ENCODE results near the gene OMA1.
"Not testable (repeated sequence)": the region's sequence is repeated elsewhere in the genome, so short reads cannot be mapped to it uniquely, and the experiment has no call there.

The OMA1 gene

DNA sequence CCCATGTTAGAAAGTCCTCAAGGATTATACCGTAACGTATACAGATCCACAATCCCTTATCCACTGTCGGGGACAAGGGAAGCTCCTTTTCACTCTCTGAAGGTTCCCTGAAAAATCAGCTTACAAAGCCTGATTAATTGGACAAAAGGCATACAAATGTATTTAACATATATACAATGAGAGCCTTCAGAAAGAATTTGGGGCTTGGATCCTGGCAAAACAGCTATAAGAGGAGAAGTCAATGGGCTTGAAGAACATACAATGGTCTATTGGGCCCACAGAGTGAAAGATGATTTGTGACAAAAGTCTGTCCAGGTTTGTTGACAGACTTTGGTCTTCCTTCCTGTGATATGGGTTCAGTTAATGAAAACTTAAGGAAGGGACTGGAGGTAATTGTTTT lies 19.8 kb upstream of the OMA1 start:
- H2AFZ ChIP-seq (ENCODE audit: insufficient read depth, low read length, poor library complexity): no peak overlapping the region
- no peak overlapping the region for H3K9ac ChIP-seq (ENCODE audit: low read length)
- DNase-seq: no peak
- H3K4me2 ChIP-seq (ENCODE audit: low read length): no peak overlapping the region
- H2BK120ac ChIP-seq (ENCODE audit: insufficient read depth, low read length, poor library complexity): no peak overlapping the region
- H3K4me1 ChIP-seq (ENCODE audit: control insufficient read depth in 1 of 2, insufficient read depth in 2 of 2, low read length in 2 of 2): no peaks in the 10 kb centered on the region
- H2AK5ac ChIP-seq (ENCODE audit: low read length): no peak overlapping the region
- no CpG with 5 or more reads among the region's 3 CpGs for WGBS (ENCODE audit: extremely low coverage, insufficient coverage, insufficient read length)
- H3K4me3 ChIP-seq (ENCODE audit: low read depth, low read length): no peak overlapping the region
- no peaks in the 10 kb centered on the region for H3K27me3 ChIP-seq (ENCODE audit: insufficient read depth, low read length)
- no peak overlapping the region for H4K91ac ChIP-seq (ENCODE audit: low read depth, low read length)
- no peak overlapping the region for H4K12ac ChIP-seq (ENCODE audit: low read depth, low read length)
- no peak overlapping the region for H3K27ac ChIP-seq (ENCODE audit: low read depth, low read length)
- no peak overlapping the region for H3K4ac ChIP-seq (ENCODE audit: low read depth, low read length)
- no peak overlapping the region for H4K8ac ChIP-seq (ENCODE audit: low read depth, low read length)
- no peak overlapping the region for H3K14ac ChIP-seq (ENCODE audit: low read length)
- H3K9me3 ChIP-seq (ENCODE audit: insufficient read depth, low read depth, low read length): no peaks in the 10 kb centered on the region
- no peaks in the 10 kb centered on the region for H3K79me1 ChIP-seq (ENCODE audit: low read length)
- H2BK5ac ChIP-seq (ENCODE audit: low read depth, low read length, poor library complexity): no peak overlapping the region
- no peaks in the 10 kb centered on the region for H3K36me3 ChIP-seq (ENCODE audit: control insufficient read depth in 1 of 2, insufficient read depth in 2 of 2, low read length in 2 of 2)
- H3K79me2 ChIP-seq (ENCODE audit: control insufficient read depth, insufficient read depth, low read length, poor library complexity): no peaks in the 10 kb centered on the region
- H2BK12ac ChIP-seq (ENCODE audit: low read length): no peak overlapping the region
- H3K18ac ChIP-seq (ENCODE audit: low read length): no peak overlapping the region
- no peak overlapping the region for H3K23ac ChIP-seq (ENCODE audit: low read length)

DNA sequence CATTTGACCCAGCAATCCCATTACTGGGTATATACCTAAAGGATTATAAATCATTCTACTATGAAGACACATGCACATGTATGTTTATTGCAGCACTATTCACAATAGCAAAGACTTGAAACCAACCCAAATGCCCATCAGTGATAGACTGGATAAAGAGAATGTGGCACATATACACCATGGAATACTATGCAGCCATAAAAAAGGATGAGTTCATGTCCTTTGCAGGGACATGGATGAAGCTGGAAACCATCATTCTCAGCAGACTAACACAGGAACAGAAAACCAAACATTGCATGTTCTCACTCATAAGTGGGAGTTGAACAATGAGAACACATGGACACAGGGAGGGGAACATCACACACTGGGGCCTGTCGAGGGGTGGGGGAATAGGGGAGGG lies 17.2 kb upstream of the OMA1 start:
- not testable (repeated sequence) for H4K12ac ChIP-seq (ENCODE audit: low read depth, low read length); H4K8ac ChIP-seq (ENCODE audit: low read depth, low read length); H3K9ac ChIP-seq (ENCODE audit: low read length); H4K91ac ChIP-seq (ENCODE audit: low read depth, low read length); H2BK5ac ChIP-seq (ENCODE audit: low read depth, low read length, poor library complexity); H3K9me3 ChIP-seq (ENCODE audit: insufficient read depth, low read depth, low read length); H3K4me1 ChIP-seq (ENCODE audit: control insufficient read depth in 1 of 2, insufficient read depth in 2 of 2, low read length in 2 of 2); H3K27ac ChIP-seq (ENCODE audit: low read depth, low read length); H3K79me2 ChIP-seq (ENCODE audit: control insufficient read depth, insufficient read depth, low read length, poor library complexity); H3K18ac ChIP-seq (ENCODE audit: low read length); H2AK5ac ChIP-seq (ENCODE audit: low read length); H3K79me1 ChIP-seq (ENCODE audit: low read length); H3K4ac ChIP-seq (ENCODE audit: low read depth, low read length); H2BK12ac ChIP-seq (ENCODE audit: low read length); DNase-seq; H3K36me3 ChIP-seq (ENCODE audit: control insufficient read depth in 1 of 2, insufficient read depth in 2 of 2, low read length in 2 of 2); H3K4me3 ChIP-seq (ENCODE audit: low read depth, low read length); H3K4me2 ChIP-seq (ENCODE audit: low read length); H2BK120ac ChIP-seq (ENCODE audit: insufficient read depth, low read length, poor library complexity); H3K27me3 ChIP-seq (ENCODE audit: insufficient read depth, low read length); H3K23ac ChIP-seq (ENCODE audit: low read length); H3K14ac ChIP-seq (ENCODE audit: low read length); H2AFZ ChIP-seq (ENCODE audit: insufficient read depth, low read length, poor library complexity)
- WGBS (ENCODE audit: extremely low coverage, insufficient coverage, insufficient read length): no CpG with 5 or more reads among the region's 1 CpG

DNA sequence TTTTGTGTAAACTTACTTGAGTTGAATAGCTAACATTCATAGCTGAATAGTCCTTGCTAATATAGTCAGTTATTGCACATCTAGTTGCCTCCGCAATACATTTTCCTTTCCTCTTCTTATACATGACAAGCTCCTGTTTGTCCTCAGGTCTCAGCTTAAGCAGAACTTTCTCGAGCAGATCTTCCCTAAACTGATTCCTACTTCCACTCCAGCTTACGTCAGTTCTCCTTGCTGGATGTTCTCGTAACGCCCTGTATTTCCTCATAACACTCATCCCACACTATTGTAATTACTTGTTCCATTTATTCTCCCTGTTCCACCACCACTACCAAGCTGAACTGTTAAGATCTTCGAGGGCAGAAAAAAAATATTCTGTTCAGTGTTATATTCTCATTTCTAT lies 15.1 kb upstream of the OMA1 start:
- no peak overlapping the region for H3K4me2 ChIP-seq (ENCODE audit: low read length)
- no peak overlapping the region for H4K12ac ChIP-seq (ENCODE audit: low read depth, low read length)
- no peak overlapping the region for H3K4me3 ChIP-seq (ENCODE audit: low read depth, low read length)
- H3K36me3 ChIP-seq (ENCODE audit: control insufficient read depth in 1 of 2, insufficient read depth in 2 of 2, low read length in 2 of 2): no peaks in the 10 kb centered on the region
- H4K8ac ChIP-seq (ENCODE audit: low read depth, low read length): no peak overlapping the region
- no peak overlapping the region for H3K4ac ChIP-seq (ENCODE audit: low read depth, low read length)
- no peak overlapping the region for H2AK5ac ChIP-seq (ENCODE audit: low read length)
- no peak overlapping the region for H2AFZ ChIP-seq (ENCODE audit: insufficient read depth, low read length, poor library complexity)
- no peaks in the 10 kb centered on the region for H3K79me2 ChIP-seq (ENCODE audit: control insufficient read depth, insufficient read depth, low read length, poor library complexity)
- no peak overlapping the region for H3K18ac ChIP-seq (ENCODE audit: low read length)
- no CpG with 5 or more reads among the region's 6 CpGs for WGBS (ENCODE audit: extremely low coverage, insufficient coverage, insufficient read length)
- H3K4me1 ChIP-seq (ENCODE audit: control insufficient read depth in 1 of 2, insufficient read depth in 2 of 2, low read length in 2 of 2): no peaks in the 10 kb centered on the region
- no peak overlapping the region for H3K9ac ChIP-seq (ENCODE audit: low read length)
- no peak for DNase-seq
- H3K23ac ChIP-seq (ENCODE audit: low read length): no peak overlapping the region
- H3K14ac ChIP-seq (ENCODE audit: low read length): no peak overlapping the region
- H4K91ac ChIP-seq (ENCODE audit: low read depth, low read length): no peak overlapping the region
- H2BK5ac ChIP-seq (ENCODE audit: low read depth, low read length, poor library complexity): no peak overlapping the region
- H2BK120ac ChIP-seq (ENCODE audit: insufficient read depth, low read length, poor library complexity): no peak overlapping the region
- no peaks in the 10 kb centered on the region for H3K79me1 ChIP-seq (ENCODE audit: low read length)
- no peaks in the 10 kb centered on the region for H3K9me3 ChIP-seq (ENCODE audit: insufficient read depth, low read depth, low read length)
- H2BK12ac ChIP-seq (ENCODE audit: low read length): no peak overlapping the region
- H3K27ac ChIP-seq (ENCODE audit: low read depth, low read length): no peak overlapping the region
- no peaks in the 10 kb centered on the region for H3K27me3 ChIP-seq (ENCODE audit: insufficient read depth, low read length)

DNA sequence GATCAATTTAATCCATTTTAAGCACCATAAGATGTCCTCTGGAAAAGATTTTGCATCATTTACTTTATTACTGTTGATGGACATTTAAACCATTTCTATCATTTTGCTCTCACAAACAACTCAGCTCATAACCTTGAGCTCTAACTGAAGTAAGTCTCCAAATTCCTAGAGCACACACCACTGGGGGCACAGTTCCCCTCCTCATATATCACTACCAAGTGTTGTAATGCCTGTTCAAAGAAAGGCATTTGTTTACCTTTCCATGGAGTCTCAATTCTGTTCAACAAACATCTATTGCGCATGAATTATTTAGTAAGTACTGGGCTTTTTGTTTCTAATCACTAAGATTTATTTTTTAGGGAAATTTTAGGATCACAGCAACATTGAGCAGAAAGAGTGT lies 8.9 kb upstream of the OMA1 start:
- no peak overlapping the region for H4K91ac ChIP-seq (ENCODE audit: low read depth, low read length)
- no peak for DNase-seq
- H3K27me3 ChIP-seq (ENCODE audit: insufficient read depth, low read length): no peaks in the 10 kb centered on the region
- H2BK5ac ChIP-seq (ENCODE audit: low read depth, low read length, poor library complexity): no peak overlapping the region
- H3K27ac ChIP-seq (ENCODE audit: low read depth, low read length): no peak overlapping the region
- H3K23ac ChIP-seq (ENCODE audit: low read length): no peak overlapping the region
- no peak overlapping the region for H2BK120ac ChIP-seq (ENCODE audit: insufficient read depth, low read length, poor library complexity)
- no peak overlapping the region for H3K4me3 ChIP-seq (ENCODE audit: low read depth, low read length)
- no peak overlapping the region for H2BK12ac ChIP-seq (ENCODE audit: low read length)
- no peak overlapping the region for H4K8ac ChIP-seq (ENCODE audit: low read depth, low read length)
- H2AK5ac ChIP-seq (ENCODE audit: low read length): no peak overlapping the region
- H3K4ac ChIP-seq (ENCODE audit: low read depth, low read length): no peak overlapping the region
- no peaks in the 10 kb centered on the region for H3K36me3 ChIP-seq (ENCODE audit: control insufficient read depth in 1 of 2, insufficient read depth in 2 of 2, low read length in 2 of 2)
- H3K14ac ChIP-seq (ENCODE audit: low read length): no peak overlapping the region
- no peaks in the 10 kb centered on the region for H3K4me1 ChIP-seq (ENCODE audit: control insufficient read depth in 1 of 2, insufficient read depth in 2 of 2, low read length in 2 of 2)
- no CpG with 5 or more reads among the region's 1 CpG for WGBS (ENCODE audit: extremely low coverage, insufficient coverage, insufficient read length)
- H3K9me3 ChIP-seq (ENCODE audit: insufficient read depth, low read depth, low read length): no peaks in the 10 kb centered on the region
- H3K79me1 ChIP-seq (ENCODE audit: low read length): no peaks in the 10 kb centered on the region
- H3K79me2 ChIP-seq (ENCODE audit: control insufficient read depth, insufficient read depth, low read length, poor library complexity): no peaks in the 10 kb centered on the region
- no peak overlapping the region for H4K12ac ChIP-seq (ENCODE audit: low read depth, low read length)
- H3K9ac ChIP-seq (ENCODE audit: low read length): no peak overlapping the region
- no peak overlapping the region for H3K4me2 ChIP-seq (ENCODE audit: low read length)
- H2AFZ ChIP-seq (ENCODE audit: insufficient read depth, low read length, poor library complexity): no peak overlapping the region
- H3K18ac ChIP-seq (ENCODE audit: low read length): no peak overlapping the region

Measured in trophoblast cell (in vitro differentiated cells and primary cell).